DMS 273 (cell line): ENCODE measurements around the gene PHKG1.
"Not testable (repeated sequence)": the region's sequence is repeated elsewhere in the genome, so short reads cannot be mapped to it uniquely, and the experiment has no call there.

ENCODE experiments used
- DNase-seq: peaks from one replicate; lab custom pipeline; 2025; ENCODE audit not compliant: unreplicated experiment; lab: John Stamatoyannopoulos, UW

PHKG1 gene

GRCh38 chr7:56083150-56083785 lies 9.5 kb downstream of the PHKG1 start:
- peak; percentile 95 for DNase-seq

GRCh38 chr7:56081626-56082340 lies 11.0 kb downstream of the PHKG1 start:
- no peak for DNase-seq

DNA sequence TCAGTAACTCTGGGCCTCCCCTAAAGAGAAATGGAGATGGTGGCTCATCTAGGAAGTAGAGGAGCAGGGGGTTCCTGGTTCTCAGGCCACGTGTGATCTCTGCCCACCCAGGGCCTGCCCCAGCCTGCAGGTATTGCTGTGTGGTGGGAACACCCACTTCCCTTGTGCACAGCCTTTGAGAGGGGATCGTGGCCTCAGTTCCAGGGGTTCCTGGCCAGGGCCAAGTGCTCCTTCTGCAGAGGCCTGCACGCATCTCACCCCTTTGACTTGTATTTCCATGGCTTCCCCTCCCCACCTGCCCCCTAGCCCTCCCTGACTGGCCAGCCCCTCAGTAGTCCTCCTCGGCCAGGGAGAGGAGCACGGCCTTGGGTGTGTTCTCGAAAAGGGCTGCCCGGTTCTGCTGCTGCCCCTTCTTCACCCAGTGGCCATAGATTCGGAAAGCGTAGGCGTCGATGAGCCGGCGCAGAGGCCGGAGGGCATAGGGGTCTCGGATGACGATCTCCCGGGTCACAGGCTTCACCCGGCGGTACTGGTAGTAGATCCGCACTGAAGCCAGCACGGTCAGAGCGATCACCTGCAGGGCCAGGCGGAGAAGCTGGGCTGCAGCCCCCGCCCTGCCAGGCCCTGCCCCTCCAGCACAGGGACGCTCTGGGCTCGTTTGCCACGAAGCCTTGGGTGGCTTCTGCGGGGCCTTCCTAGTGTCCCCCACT lies 11.9 kb downstream of the PHKG1 start:
- not testable (repeated sequence) for DNase-seq

GRCh38 chr7:56079450-56080185 lies 13.1 kb downstream of the PHKG1 start:
- peak; percentile 88 for DNase-seq

DNA sequence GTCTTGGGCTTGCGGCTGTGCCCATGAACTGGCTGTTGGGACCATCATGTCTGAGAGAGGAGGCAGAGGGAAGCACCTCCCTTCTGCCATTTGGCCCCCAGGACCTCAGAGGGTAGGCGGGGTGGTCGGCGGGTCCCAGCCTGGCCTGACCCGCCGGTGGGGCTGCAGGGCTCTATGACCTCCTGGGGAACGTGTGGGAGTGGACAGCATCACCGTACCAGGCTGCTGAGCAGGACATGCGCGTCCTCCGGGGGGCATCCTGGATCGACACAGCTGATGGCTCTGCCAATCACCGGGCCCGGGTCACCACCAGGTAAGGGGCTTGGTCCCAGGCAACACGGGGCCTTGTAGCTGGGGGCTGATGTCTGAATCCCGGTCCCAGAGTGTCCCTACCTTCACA lies 14.6 kb downstream of the PHKG1 start:
- DNase-seq, result no peak

GRCh38 chr7:56077681-56078080 lies 15.1 kb downstream of the PHKG1 start:
- no peak for DNase-seq

DNA sequence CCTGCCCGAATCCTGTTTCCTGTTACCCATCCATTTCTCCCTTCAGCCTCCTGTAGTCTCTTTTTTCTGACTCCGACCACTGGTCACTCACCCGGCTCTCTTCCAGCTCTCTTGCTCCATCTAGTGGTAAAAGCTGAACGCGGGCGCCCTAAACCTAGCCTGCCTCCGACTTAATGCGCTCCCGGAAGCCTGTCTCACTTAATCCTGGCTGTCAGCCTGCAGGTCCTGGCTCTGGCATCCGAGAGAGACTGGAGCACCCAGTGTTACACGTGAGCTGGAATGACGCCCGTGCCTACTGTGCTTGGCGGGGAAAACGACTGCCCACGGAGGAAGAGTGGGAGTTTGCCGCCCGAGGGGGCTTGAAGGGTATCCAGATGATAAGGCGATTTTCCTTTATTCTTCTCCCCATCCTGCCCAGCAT lies 18.4 kb downstream of the PHKG1 start:
- DNase-seq, result peak; percentile 89

DNA sequence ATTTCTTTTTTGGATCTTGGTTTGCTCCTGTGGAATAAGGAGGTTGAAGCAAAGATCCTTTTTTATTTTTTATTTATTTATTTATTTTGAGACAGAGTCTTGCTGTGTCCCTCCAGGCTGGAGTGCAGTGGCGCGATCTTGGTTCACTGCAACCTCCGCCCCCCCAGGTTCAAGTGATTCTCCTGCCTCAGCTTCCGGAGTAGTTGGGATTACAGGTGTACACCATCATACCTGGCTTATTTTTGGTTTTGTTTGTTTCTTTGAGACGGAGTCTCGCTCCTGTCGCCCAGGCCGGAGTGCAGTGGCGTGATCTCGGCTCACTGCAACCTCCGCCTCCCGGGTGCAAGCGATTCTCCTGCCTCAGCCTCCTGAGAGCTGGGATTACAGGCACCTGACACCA lies 26.4 kb downstream of the PHKG1 start:
- DNase-seq, result not testable (repeated sequence)

DNA sequence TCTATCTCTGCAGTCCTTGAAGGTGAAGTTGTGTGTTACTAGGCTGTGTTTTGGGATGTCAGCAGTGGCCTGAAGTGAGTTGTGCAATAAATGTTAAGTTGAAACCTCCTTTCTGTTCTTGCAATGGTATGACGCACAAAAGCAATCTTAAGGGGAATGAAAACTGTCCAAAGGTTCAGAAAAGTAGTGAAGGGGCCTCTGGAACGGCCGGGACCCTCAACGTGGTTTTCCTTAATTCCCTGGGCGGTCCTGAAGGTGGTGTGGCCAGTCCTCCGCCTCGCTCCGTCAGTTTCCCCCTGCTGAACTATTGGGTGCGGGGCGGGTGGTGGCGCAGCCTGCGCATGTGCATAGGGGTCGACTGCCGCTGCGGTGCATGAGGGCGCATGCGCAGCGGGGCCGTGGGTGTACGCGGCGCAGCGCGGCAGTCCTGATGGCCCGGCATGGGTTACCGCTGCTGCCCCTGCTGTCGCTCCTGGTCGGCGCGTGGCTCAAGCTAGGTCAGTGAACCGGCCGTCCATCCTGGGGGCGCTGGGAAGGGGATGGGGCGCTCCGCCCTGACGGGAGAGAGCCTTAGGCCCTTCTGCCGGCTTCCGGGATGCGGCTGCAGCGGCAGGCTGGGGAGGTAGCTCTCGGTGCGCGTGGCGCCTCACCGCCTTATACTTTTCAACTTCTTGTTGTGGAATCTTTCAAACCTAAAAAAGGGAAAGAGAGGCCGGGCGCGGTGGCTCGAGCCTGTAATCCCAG lies 28.7 kb downstream of the PHKG1 start, which contains the start of gene SUMF2:
Gene SUMF2, plus strand, starts transcription at position 405 of the 744 bp plus-strand sequence. Its CDS starts 26 bp downstream, at position 431.
- peak; percentile 97 for DNase-seq

GRCh38 chr7:56063500-56063881 lies 29.3 kb downstream of the PHKG1 start:
- peak; percentile 75 for DNase-seq

DNA sequence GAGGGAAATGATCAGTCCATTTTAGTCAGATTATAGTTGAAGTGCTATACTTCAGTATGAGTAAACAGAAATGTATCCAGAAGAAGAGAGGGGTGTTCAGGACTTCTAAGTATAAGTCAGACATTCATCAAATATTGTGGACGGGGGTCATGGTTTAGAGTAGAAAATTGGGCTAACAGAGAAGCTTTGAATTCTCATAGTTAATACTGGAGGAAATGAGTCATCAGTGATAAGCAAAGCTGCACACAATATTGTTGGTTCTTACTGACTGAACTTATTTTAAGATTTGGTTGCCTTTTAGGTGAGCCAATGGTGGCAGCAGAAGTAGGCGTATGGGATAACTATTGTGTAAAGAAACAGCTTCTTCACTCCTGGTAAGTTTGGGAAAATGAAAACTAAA lies 30.4 kb downstream of the PHKG1 start:
- DNase-seq, result no peak

DNA sequence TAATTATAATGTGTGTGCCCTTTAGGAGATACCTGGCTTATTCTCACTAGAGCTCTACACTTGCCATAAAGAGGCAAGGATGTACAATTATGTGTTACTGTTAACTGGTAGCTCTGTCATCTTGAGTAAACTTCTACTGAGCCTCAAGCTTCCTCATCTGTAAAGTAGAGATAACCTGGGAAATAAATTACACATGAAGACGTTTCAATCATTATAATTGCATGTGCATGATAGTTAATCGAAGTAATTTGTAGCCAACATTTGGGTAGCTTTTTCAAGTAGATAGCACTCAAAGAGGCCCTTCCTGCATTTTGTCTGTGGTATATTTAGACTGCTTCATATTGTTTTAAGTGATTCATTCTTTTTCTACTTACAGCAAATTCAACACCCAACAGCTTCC lies 38.8 kb downstream of the PHKG1 start:
- no peak for DNase-seq

DNA sequence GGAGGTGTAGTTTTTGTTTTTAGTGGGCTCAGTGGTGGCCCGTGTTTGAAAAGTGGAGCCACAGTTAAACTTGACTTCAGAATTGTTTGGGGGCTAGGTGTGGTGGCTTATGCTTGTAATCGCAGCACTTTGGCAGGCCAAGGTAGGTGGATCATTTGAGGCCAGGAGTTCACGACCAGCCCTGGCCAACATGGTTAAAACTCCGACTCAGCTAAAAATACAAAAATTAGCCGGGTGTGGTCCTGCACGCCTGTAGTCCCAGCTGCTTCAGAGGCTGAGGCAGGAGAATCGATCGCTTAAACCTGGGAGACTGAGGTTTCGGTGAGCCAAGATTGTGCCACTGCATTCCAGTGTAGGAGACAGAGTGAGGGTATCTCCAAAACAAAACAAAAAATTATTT lies 39.4 kb downstream of the PHKG1 start:
- no peak for DNase-seq

GRCh38 chr7:56051339-56052191 lies 41.2 kb downstream of the PHKG1 start, which contains the start of the genes CCT6A and PSPH:
Gene CCT6A, plus strand, starts transcription at chr7:56051765. Its CDS starts 84 bp downstream, at chr7:56051849.
Gene PSPH, minus strand, starts transcription at chr7:56051444. Its CDS starts 30,232 bp downstream, at chr7:56021212.
- DNase-seq, result peak; percentile 100

DNA sequence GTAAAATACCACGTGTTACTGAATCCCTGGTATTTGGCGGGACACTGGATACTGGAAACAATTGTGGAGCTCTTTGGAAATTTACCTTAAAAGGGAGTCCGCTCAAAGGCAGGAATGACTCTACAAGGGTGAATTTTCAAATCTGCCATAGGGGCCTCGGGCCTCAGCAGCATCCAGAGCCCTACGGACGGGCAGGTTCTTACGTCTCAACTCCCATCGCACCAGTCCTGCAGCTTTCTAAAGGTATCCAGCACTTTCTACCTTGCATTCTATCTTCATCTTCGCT lies 41.8 kb downstream of the PHKG1 start:
- DNase-seq, result no peak

- peak; percentile 82 for DNase-seq
Observed at GRCh38 chr7:56048763-56049162, 44.0 kb downstream of the PHKG1 start.

GRCh38 chr7:56048245-56048644 lies 44.5 kb downstream of the PHKG1 start:
- DNase-seq, result no peak

- DNase-seq, result not testable (repeated sequence)
Observed at GRCh38 chr7:56047446-56048116, 45.2 kb downstream of the PHKG1 start.
